GM03348 (cell line): ENCODE measurements around the gene NEK9.

ENCODE experiments used
- DNase-seq: peaks from one replicate; pipeline ENCODE4 v3.0.0; 2012; ENCODE audit warnings: low spot score

NEK9 gene

DNA sequence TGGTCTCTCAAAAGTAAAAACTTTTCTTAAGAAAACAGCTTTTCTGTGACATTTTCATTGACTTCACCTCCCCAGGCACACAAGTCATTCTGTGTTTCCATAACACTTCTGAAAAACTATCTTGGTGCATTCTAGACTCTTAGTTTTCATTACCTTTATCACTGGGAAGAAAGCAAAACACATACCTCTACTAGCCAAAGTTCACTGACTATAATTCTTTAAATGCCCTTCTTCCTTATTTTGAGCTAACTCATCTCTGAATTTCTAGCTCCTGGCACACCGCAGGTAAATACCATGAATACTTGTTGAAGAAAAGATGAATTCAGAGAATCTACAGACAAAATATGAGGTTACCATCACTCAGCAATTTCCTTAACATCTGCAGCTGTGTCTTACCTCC lies 96.7 kb downstream of the NEK9 start:
- DNase-seq: no peak
